GM12873 (cell line): ENCODE measurements around the gene UNC79.

ENCODE experiments used
- TF ChIP-seq, protein P1 (sequence below): IDR thresholded peaks from 2 replicates; pipeline ENCODE4 v1.5.1; 2012; ENCODE audit warnings: low read depth, mild to moderate bottlenecking, moderate library complexity, low read length, control low read depth; ENCODE audit not compliant: insufficient read depth; ENCODE audit errors: missing control alignments

The UNC79 gene

DNA sequence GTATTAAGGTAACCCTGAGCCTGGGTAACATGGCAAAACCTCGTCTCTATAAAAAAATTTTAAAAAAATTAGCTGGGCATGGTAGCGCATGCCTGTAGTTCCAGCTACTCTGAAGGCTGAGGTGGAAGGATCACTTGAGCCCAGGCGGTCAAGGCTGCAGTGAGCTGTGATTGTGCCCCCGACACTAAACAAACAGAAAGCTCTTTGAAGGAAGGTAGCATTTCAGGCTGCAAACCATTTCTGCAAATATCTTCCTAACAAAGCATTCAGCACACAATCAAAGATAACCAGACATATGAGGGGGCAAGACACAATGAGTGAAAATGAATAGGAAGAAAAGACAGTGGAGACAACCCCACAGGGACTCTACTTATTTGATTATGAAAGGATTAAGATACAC lies 238.9 kb downstream of the UNC79 start:
- TF ChIP-seq, protein P1, sequence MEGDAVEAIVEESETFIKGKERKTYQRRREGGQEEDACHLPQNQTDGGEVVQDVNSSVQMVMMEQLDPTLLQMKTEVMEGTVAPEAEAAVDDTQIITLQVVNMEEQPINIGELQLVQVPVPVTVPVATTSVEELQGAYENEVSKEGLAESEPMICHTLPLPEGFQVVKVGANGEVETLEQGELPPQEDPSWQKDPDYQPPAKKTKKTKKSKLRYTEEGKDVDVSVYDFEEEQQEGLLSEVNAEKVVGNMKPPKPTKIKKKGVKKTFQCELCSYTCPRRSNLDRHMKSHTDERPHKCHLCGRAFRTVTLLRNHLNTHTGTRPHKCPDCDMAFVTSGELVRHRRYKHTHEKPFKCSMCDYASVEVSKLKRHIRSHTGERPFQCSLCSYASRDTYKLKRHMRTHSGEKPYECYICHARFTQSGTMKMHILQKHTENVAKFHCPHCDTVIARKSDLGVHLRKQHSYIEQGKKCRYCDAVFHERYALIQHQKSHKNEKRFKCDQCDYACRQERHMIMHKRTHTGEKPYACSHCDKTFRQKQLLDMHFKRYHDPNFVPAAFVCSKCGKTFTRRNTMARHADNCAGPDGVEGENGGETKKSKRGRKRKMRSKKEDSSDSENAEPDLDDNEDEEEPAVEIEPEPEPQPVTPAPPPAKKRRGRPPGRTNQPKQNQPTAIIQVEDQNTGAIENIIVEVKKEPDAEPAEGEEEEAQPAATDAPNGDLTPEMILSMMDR = no peak

DNA sequence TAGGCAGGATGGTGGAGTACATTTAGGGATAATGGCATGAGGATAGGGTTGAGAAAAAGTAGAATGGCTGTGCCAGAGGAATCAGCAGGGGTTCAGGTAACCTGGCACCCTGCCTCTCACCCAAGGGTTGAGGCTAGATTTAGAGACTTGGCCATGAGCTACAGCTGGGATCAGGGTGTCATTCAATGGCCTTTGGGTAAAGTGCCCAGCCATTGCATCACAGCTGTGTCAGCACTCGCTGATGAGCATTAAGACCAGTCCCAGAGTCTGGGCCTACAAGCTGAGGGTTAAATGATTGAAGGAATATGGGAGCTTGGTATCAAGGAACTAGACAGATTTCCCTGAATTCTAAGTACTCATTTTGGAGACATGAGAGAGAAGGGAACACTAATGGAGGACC lies 243.6 kb downstream of the UNC79 start:
- TF ChIP-seq, protein P1 = no peak

DNA sequence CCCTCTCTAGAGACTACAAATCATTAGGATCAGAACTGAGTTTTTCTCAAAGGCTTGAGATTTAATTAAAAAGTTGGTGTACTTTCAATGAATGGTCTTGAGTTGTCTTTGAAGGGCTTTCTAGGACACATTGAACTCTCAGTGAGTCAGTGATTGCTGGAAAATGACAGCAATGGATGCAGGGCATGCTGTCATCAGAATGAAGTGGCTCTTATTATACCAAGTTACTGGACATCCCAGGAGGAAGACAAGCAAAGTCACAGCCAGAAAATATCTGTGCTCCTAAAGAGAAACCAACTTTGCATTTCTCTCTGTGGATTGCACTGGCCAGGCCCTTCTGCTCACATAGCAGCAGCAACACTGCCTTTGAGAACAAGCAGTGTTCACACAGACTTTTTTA lies 244.9 kb downstream of the UNC79 start:
- TF ChIP-seq, protein P1 = no peak

DNA sequence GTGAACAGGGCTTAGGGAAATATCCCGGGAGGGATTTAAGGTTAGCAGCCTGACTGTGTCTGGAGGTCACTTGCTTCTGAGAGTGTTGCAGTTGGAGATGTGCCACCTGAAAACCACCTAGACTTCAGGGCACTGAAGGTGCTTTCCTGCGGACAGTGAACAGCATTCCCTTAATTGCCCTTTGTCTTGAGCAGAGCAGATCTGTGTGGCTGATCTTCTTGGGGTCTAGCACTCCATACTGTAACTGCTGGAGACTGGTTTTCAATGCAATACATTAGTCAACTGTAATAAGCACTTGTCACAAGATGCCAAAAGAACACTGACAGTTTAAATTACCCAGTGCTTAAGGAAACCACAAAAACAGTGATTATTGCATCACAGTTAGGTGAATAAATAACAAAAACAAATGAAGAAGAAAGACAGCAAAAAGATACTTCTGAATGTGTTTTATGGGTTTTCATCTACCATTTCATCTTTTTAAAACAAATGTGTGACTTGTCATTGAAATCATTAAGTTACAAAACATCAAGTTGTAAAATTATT lies 245.7 kb downstream of the UNC79 start:
- TF ChIP-seq, protein P1 = no peak

DNA sequence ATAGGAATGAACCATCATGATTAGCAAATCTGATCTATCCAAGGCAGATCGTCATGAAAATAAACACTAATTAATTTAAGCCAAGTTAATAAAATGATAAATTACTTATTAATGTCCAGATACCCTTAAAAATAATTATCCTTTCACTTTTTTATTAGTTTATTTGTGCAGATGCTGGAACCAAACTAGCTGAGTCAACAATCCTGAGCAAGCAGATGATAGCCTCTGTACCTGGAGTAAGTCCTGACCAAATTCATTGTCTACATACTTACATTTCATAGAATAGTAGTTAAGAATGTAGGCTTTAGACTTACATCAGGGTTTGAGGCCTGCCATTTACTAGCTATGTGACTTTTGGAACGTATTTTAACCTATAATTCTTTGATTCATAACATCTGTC lies 251.7 kb downstream of the UNC79 start:
- TF ChIP-seq, protein P1 = no peak

DNA sequence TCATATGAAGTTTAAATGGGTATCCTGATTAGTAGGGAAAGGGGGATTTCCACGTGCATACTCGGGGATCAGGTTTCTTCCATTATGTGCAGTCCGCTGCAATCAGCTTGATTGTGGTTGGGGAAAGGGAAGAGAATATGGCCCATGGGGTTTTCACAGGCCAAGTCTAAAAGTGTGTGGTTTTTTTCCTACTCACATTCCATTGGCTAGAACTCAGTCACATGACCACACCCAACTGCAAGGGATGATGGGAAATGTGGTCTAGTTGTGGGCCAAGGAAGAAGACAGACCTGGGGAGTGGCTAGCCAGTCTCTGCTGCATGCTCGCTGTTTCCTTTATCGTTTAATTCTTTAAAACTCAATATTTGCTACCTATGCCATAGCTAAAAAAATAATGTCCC lies 252.5 kb downstream of the UNC79 start:
- TF ChIP-seq, protein P1 = no peak

DNA sequence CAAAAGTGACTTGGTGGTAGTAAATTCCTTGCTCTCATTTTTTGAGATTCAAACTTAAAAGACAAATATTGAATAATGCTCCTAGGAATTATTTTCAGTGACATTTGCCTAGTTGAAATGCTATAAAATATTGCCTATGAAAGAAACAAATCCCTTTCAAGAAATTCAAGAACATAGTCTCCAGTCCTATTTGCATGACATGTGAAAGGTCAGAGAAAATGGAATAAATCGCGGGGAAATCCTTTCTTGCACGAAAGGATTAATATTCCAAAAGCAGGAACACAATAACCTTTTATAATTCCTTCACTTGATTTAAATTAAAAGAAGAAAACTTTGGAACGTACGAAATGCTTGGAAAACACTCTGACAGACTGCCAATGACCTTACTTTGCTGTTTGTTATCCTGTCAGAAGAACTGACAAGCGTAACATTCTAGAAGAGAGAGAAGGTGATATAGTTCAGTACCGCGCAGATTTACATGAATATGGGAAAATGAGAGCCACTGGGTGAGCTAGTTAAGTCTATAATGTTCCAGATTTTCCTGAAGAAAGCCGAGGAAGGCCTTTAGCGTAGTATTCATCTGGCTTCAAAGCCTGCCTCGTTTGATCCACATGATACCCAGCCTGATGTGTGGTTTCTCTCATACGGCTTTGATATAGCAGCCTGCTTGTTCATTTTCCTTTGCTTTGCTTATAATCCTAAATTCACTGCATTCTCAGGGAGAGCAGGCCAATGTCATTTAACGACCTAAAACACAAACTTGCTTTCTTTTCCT lies 254.6 kb downstream of the UNC79 start:
- TF ChIP-seq, protein P1 = no peak
